Parathyroid adenoma (tissue), 2 donors: ENCODE measurements around the gene YTHDC2.

ENCODE experiments used
- H2AFZ ChIP-seq: fragments of 300-600 bp; sonication (generic); one replicate; pipeline ENCODE4 v1.7.0; 2017; ENCODE audit warnings: antibody characterized with exemption, mild to moderate bottlenecking
- H3K27ac ChIP-seq: fragments of 300-600 bp; sonication (generic); one replicate; pipeline ENCODE4 v1.7.0; 2017
- H3K27me3 ChIP-seq: fragments of 300-600 bp; sonication (generic); one replicate; pipeline ENCODE4 v1.7.0; 2017; ENCODE audit warnings: low read length; ENCODE audit not compliant: control insufficient read depth, insufficient read depth
- H3K36me3 ChIP-seq: fragments of 300-600 bp; sonication (generic); one replicate; pipeline ENCODE4 v1.7.0; 2017; ENCODE audit warnings: low read length; ENCODE audit not compliant: control insufficient read depth, insufficient read depth
- H3K4me1 ChIP-seq: fragments of 300-600 bp; sonication (generic); one replicate; pipeline ENCODE4 v1.7.0; 2017; ENCODE audit warnings: control low read depth
- H3K4me2 ChIP-seq: fragments of 300-600 bp; sonication (generic); one replicate; pipeline ENCODE4 v1.7.0; 2017; ENCODE audit warnings: low read length
- H3K4me3 ChIP-seq: fragments of 300-600 bp; sonication (generic); one replicate; pipeline ENCODE4 v1.7.0; 2017; ENCODE audit warnings: low read depth, low read length
- H3K79me2 ChIP-seq: fragments of 300-600 bp; sonication (generic); one replicate; pipeline ENCODE4 v1.7.0; 2017; ENCODE audit warnings: control low read depth
- H3K9ac ChIP-seq: fragments of 300-600 bp; sonication (generic); one replicate; pipeline ENCODE4 v1.7.0; 2017; ENCODE audit warnings: mild to moderate bottlenecking
- H3K9me3 ChIP-seq: fragments of 300-600 bp; sonication (generic); one replicate; pipeline ENCODE4 v1.7.0; 2017; ENCODE audit warnings: low read length; ENCODE audit not compliant: control insufficient read depth
- CTCF ChIP-seq: fragments of 300-600 bp; sonication (generic); IDR thresholded peaks from one replicate; pipeline ENCODE4 v1.7.0; 2017; ENCODE audit warnings: antibody characterized with exemption, mild to moderate bottlenecking
- donor health status: primary hyperparathyroidism.

The YTHDC2 gene

GRCh38 chr5:113531481-113532159 lies 18.1 kb downstream of the YTHDC2 start:
- no peak overlapping the region for H2AFZ ChIP-seq
- TF ChIP-seq CTCF: no peak
- no peaks in the 10 kb centered on the region for H3K36me3 ChIP-seq

DNA sequence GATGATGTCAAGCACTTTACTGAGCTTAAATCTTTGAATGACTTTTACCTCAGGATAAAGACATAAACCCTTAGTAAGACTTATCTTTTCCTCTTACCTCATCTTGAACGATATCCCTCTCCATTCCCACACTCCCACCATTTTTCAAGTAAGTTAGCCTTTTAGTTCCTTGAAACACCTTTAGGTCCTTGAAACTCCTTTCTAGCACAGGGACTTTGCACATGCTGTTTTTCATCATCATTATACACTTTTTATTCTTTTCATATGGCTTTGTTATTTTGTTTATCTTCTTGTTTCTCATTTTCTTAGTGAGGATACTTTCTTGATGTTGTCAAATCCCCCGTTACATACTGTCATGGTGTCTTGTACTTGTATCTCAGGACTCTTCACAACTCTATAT lies 24.8 kb downstream of the YTHDC2 start:
- Histone ChIP-seq H2AFZ (no peak overlapping the region), H3K36me3 (no peaks in the 10 kb centered on the region)
- TF ChIP-seq CTCF: no peak

More at GRCh38 chr5:113531481-113532159, 18.1 kb downstream of the YTHDC2 start:
- no peaks in the 10 kb centered on the region for H3K27me3 ChIP-seq
- no peak overlapping the region for H3K4me3 ChIP-seq
- H3K4me2 ChIP-seq: no peak overlapping the region
- no peaks in the 10 kb centered on the region for H3K9me3 ChIP-seq
- H3K79me2 ChIP-seq: peaks cover 3% of the 10 kb centered on the region
- no peak overlapping the region for H3K9ac ChIP-seq
- no peaks in the 10 kb centered on the region for H3K4me1 ChIP-seq
- H3K27ac ChIP-seq: no peak overlapping the region

DNA sequence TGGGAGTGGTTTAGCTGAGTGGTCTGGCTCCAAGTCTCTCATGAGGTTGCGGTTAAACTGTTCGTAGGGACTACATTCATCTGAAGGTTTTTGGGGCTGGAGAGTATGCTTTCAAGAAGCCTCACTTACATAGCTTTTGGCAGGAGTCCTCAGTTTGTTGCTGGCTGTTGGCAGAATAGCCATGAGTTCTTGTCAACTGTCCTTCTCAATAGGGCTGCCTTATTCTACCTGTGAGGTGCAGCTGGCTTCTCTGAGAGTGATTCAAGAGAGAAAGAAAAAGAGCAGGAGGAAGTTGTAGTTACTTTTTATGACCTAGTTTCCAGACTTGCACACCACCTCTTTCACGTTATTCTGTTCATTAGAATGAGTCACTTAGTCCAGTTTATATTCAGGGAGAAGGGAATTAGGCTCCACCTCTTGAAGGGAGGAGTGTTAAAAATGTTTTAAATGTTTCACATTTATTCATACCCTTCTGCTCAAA lies 33.2 kb downstream of the YTHDC2 start:
- Histone ChIP-seq H3K9me3 (no peaks in the 10 kb centered on the region), H3K79me2 (no peaks in the 10 kb centered on the region), H3K4me1 (no peaks in the 10 kb centered on the region), H3K9ac (no peak overlapping the region), H3K36me3 (no peaks in the 10 kb centered on the region), H3K27me3 (no peaks in the 10 kb centered on the region), H3K4me3 (no peak overlapping the region), H3K27ac (no peak overlapping the region), H2AFZ (no peak overlapping the region), H3K4me2 (no peak overlapping the region)
- TF ChIP-seq CTCF: no peak

More for the DNA sequence above, 24.8 kb downstream of the YTHDC2 start:
- H3K9ac ChIP-seq: no peak overlapping the region
- no peaks in the 10 kb centered on the region for H3K9me3 ChIP-seq
- no peaks in the 10 kb centered on the region for H3K79me2 ChIP-seq
- H3K27me3 ChIP-seq: no peaks in the 10 kb centered on the region
- H3K27ac ChIP-seq: no peak overlapping the region
- H3K4me3 ChIP-seq: no peak overlapping the region
- no peak overlapping the region for H3K4me2 ChIP-seq
- H3K4me1 ChIP-seq: no peaks in the 10 kb centered on the region

GRCh38 chr5:113548396-113548795 lies 34.9 kb downstream of the YTHDC2 start:
- H3K36me3 ChIP-seq: no peaks in the 10 kb centered on the region
- no peak for TF ChIP-seq CTCF
- H3K4me1 ChIP-seq: no peaks in the 10 kb centered on the region

GRCh38 chr5:113552137-113552536 lies 38.6 kb downstream of the YTHDC2 start:
- Histone ChIP-seq H2AFZ (no peak overlapping the region), H3K27ac (no peak overlapping the region), H3K27me3 (no peaks in the 10 kb centered on the region), H3K4me3 (no peak overlapping the region), H3K9ac (no peak overlapping the region), H3K4me1 (no peaks in the 10 kb centered on the region), H3K36me3 (no peaks in the 10 kb centered on the region), H3K79me2 (no peaks in the 10 kb centered on the region), H3K4me2 (no peak overlapping the region), H3K9me3 (no peaks in the 10 kb centered on the region)
- TF ChIP-seq CTCF: no peak

More at GRCh38 chr5:113548396-113548795, 34.9 kb downstream of the YTHDC2 start:
- no peaks in the 10 kb centered on the region for H3K9me3 ChIP-seq
- H3K9ac ChIP-seq: no peak overlapping the region
- no peak overlapping the region for H2AFZ ChIP-seq
- H3K27me3 ChIP-seq: no peaks in the 10 kb centered on the region
- no peak overlapping the region for H3K4me3 ChIP-seq
- H3K27ac ChIP-seq: no peak overlapping the region
- H3K4me2 ChIP-seq: no peak overlapping the region
- H3K79me2 ChIP-seq: no peaks in the 10 kb centered on the region
